OCI-LY3 (cell line): ENCODE data around the gene TANGO2.
A peak's percentile ranks its signal among the peaks of the same experiment; 100 is the strongest.

Experiments
- H2AFZ ChIP-seq: fragments of 200-600, 300-600 bp; shearing (Covaris generic); 2 replicates; pipeline ENCODE4 v1.6.0; 2014; ENCODE audit warnings: antibody characterized with exemption, low read depth, low read length
- H3K27ac ChIP-seq: fragments of 200-600, 300-600 bp; sonication (generic); 2 replicates; pipeline ENCODE4 v1.5.1; 2014; ENCODE audit warnings: mild to moderate bottlenecking, low read length, moderate library complexity, mixed read lengths
- H3K27me3 ChIP-seq: fragments of 200-600, 300-600 bp; sonication (generic); 2 replicates; pipeline ENCODE4 v1.6.1; 2014; ENCODE audit warnings: low read depth, low read length, mixed read lengths
- H3K36me3 ChIP-seq: fragments of 200-600, 300-600 bp; sonication (generic); replicated peaks from 2 replicates; pipeline ENCODE3; 2014; ENCODE audit warnings: low read depth, low read length, mixed read lengths
- H3K4me1 ChIP-seq: fragments of 300-600, 200-600 bp; sonication (generic); 2 replicates; pipeline ENCODE4 v1.6.1; 2014; ENCODE audit warnings: low read length, mixed read lengths
- H3K4me2 ChIP-seq: fragments of 200-600, 300-600 bp; sonication (generic); 2 replicates; pipeline ENCODE4 v1.6.1; 2014; ENCODE audit warnings: low read length, mixed read lengths
- H3K4me3 ChIP-seq: fragments of 300-600, 200-600 bp; sonication (generic); 2 replicates; pipeline ENCODE4 v1.5.1; 2014; ENCODE audit warnings: antibody characterized with exemption, mild to moderate bottlenecking, low read length, moderate library complexity
- H3K79me2 ChIP-seq: fragments of 300-600, 200-600 bp; shearing (Covaris generic); 2 replicates; pipeline ENCODE4 v1.6.1; 2014; ENCODE audit warnings: mild to moderate bottlenecking, low read length, mixed read lengths
- H3K9ac ChIP-seq: fragments of 300-600, 200-600 bp; shearing (Covaris generic); 2 replicates; pipeline ENCODE4 v1.6.0; 2014; ENCODE audit warnings: mild to moderate bottlenecking, low read length, moderate library complexity
- H3K9me3 ChIP-seq: fragments of 200-600, 300-600 bp; shearing (Covaris generic); 2 replicates; pipeline ENCODE4 v1.6.1; 2014; ENCODE audit warnings: low read length, mixed read lengths; ENCODE audit not compliant: insufficient read depth
- H4K20me1 ChIP-seq: fragments of 200-600, 300-600 bp; sonication (generic); 2 replicates; pipeline ENCODE4 v1.6.1; 2016; ENCODE audit warnings: low read length, mixed read lengths; ENCODE audit not compliant: insufficient read depth
- CTCF ChIP-seq: fragments of 200-600, 300-600 bp; sonication (generic); IDR thresholded peaks from 2 replicates; pipeline ENCODE4 v1.5.1; 2014; ENCODE audit warnings: antibody characterized with exemption, low read length, low read depth
- EZH2phosphoT487 ChIP-seq: fragments of 200-600 bp; shearing (Covaris generic); IDR thresholded peaks from 2 replicates; pipeline ENCODE4 v1.6.1; 2018; ENCODE audit warnings: antibody characterized with exemption, mixed run types, low read depth

The TANGO2 gene

GRCh38 chr22:20012741-20013331 lies 8.1 kb upstream of the TANGO2 start:
- Histone ChIP-seq H3K4me3 (no peak overlapping the region), H3K9ac (no peak overlapping the region), H3K4me1 (peaks cover 5% of the 10 kb centered on the region; the same call in 1 of the 2 replicates), H4K20me1 (no peaks in the 10 kb centered on the region), H3K4me2 (no peak overlapping the region), H3K27ac (no peak overlapping the region), H3K36me3 (no peaks in the 10 kb centered on the region), H3K9me3 (no peaks in the 10 kb centered on the region), H2AFZ (no peak overlapping the region), H3K79me2 (no peaks in the 10 kb centered on the region), H3K27me3 (peaks cover 7% of the 10 kb centered on the region)
- TF ChIP-seq CTCF (no peak), EZH2phosphoT487 (no peak)

GRCh38 chr22:20013382-20013871 lies 7.5 kb upstream of the TANGO2 start:
- Histone ChIP-seq H3K4me1 (peaks cover 5% of the 10 kb centered on the region; the same call in 1 of the 2 replicates), H2AFZ (no peak overlapping the region), H3K9me3 (no peaks in the 10 kb centered on the region), H3K79me2 (no peaks in the 10 kb centered on the region), H3K4me2 (no peak overlapping the region), H3K4me3 (no peak overlapping the region), H3K36me3 (no peaks in the 10 kb centered on the region), H3K9ac (no peak overlapping the region), H3K27me3 (peaks cover 13% of the 10 kb centered on the region), H4K20me1 (no peaks in the 10 kb centered on the region), H3K27ac (no peak overlapping the region)
- no peak for TF ChIP-seq EZH2phosphoT487
- TF ChIP-seq CTCF: peak; percentile 74

GRCh38 chr22:20014526-20015186 lies 6.3 kb upstream of the TANGO2 start:
- Histone ChIP-seq H3K9ac (no peak overlapping the region), H3K4me2 (no peak overlapping the region), H4K20me1 (no peaks in the 10 kb centered on the region), H3K9me3 (no peaks in the 10 kb centered on the region), H3K79me2 (no peaks in the 10 kb centered on the region), H2AFZ (no peak overlapping the region), H3K4me1 (peaks cover 5% of the 10 kb centered on the region; the same call in 1 of the 2 replicates), H3K27me3 (peaks cover 15% of the 10 kb centered on the region), H3K36me3 (no peaks in the 10 kb centered on the region), H3K27ac (no peak overlapping the region), H3K4me3 (no peak overlapping the region)
- TF ChIP-seq EZH2phosphoT487: no peak
- peak; percentile 8; the same call in 1 of the 2 replicates for TF ChIP-seq CTCF

GRCh38 chr22:20015187-20015625 lies 5.7 kb upstream of the TANGO2 start:
- Histone ChIP-seq H3K4me3 (no peak overlapping the region), H3K9me3 (no peaks in the 10 kb centered on the region), H3K36me3 (no peaks in the 10 kb centered on the region), H3K4me1 (peaks cover 7% of the 10 kb centered on the region; the same call in 1 of the 2 replicates), H3K9ac (no peak overlapping the region), H3K79me2 (no peaks in the 10 kb centered on the region), H3K4me2 (no peak overlapping the region), H3K27me3 (peaks cover 15% of the 10 kb centered on the region), H3K27ac (no peak overlapping the region), H4K20me1 (no peaks in the 10 kb centered on the region), H2AFZ (no peak overlapping the region)
- TF ChIP-seq EZH2phosphoT487: no peak
- no peak for TF ChIP-seq CTCF
